H9 (cell line): ENCODE results near the gene METTL1. TPM values are rescaled to one million over a fixed set of nuclear protein-coding genes. Genes with fewer than 3 reads are reported as not detected.
"Not testable (repeated sequence)": the region's sequence is repeated elsewhere in the genome, so short reads cannot be mapped to it uniquely, and the experiment has no call there.

Source experiments
- DNase-seq: peaks from one replicate; pipeline ENCODE4 v3.0.0-alpha.2; 2017
- H2AFZ ChIP-seq: one replicate; pipeline ENCODE4 v1.6.1; 2013; ENCODE audit warnings: mild to moderate bottlenecking, low read length, control low read depth, moderate library complexity
- H2AK5ac ChIP-seq: 2 replicates; pipeline ENCODE4 v1.6.1; 2013; ENCODE audit warnings: low read length, control low read depth, mixed read lengths; ENCODE audit not compliant: insufficient read length
- H2BK120ac ChIP-seq: one replicate; pipeline ENCODE4 v1.6.1; 2013; ENCODE audit warnings: low read depth, mild to moderate bottlenecking, low read length, control low read depth, inconsistent platforms; ENCODE audit not compliant: poor library complexity, severe bottlenecking
- H2BK12ac ChIP-seq: 2 replicates; pipeline ENCODE4 v1.6.1; 2013; ENCODE audit warnings: low read length, control low read depth, mixed read lengths, low read depth; ENCODE audit not compliant: insufficient read length
- H2BK15ac ChIP-seq: 2 replicates; pipeline ENCODE4 v1.6.1; 2013; ENCODE audit warnings: low read depth, low read length, control low read depth
- H2BK20ac ChIP-seq: one replicate; pipeline ENCODE4 v1.6.1; 2013; ENCODE audit warnings: low read depth, mild to moderate bottlenecking, low read length, control low read depth, inconsistent platforms; ENCODE audit not compliant: poor library complexity, severe bottlenecking
- H2BK5ac ChIP-seq: 2 replicates; pipeline ENCODE4 v1.6.1; 2013; ENCODE audit warnings: low read length, control low read depth, mixed read lengths; ENCODE audit not compliant: insufficient read length
- H3K14ac ChIP-seq: 2 replicates; pipeline ENCODE4 v1.6.1; 2013; ENCODE audit warnings: low read length, control low read depth; ENCODE audit not compliant: insufficient read depth
- H3K18ac ChIP-seq: 2 replicates; pipeline ENCODE4 v1.6.1; 2013; ENCODE audit warnings: low read depth, mild to moderate bottlenecking, mixed read lengths, low read length, control low read depth; ENCODE audit not compliant: insufficient read length
- H3K23ac ChIP-seq: 2 replicates; pipeline ENCODE4 v1.6.1; 2013; ENCODE audit warnings: low read length, control low read depth, mixed read lengths, low read depth; ENCODE audit not compliant: insufficient read length
- H3K23me2 ChIP-seq: 2 replicates; pipeline ENCODE4 v1.6.1; 2013; ENCODE audit warnings: low read depth, mild to moderate bottlenecking, mixed read lengths, low read length, control low read depth; ENCODE audit not compliant: insufficient read length, poor library complexity, severe bottlenecking
- H3K27ac ChIP-seq: 2 replicates; pipeline ENCODE4 v1.5.1; 2013; ENCODE audit warnings: low read length, control low read depth, mixed read lengths, low read depth; ENCODE audit not compliant: insufficient read length
- H3K27me3 ChIP-seq: 2 replicates; pipeline ENCODE4 v1.6.1; 2013; ENCODE audit warnings: low read length, control low read depth, inconsistent platforms; ENCODE audit not compliant: insufficient read depth
- H3K4ac ChIP-seq: 2 replicates; pipeline ENCODE4 v1.6.1; 2013; ENCODE audit warnings: low read depth, mild to moderate bottlenecking, control low read depth, inconsistent platforms, low read length, moderate library complexity
- H3K4me1 ChIP-seq: 2 replicates; pipeline ENCODE4 v1.6.1; 2013; ENCODE audit warnings: low read length, control low read depth, inconsistent platforms; ENCODE audit not compliant: insufficient read depth
- H3K4me2 ChIP-seq: 2 replicates; pipeline ENCODE4 v1.6.1; 2013; ENCODE audit warnings: low read length, control low read depth, mixed read lengths; ENCODE audit not compliant: insufficient read length, insufficient read depth
- H3K56ac ChIP-seq: 2 replicates; pipeline ENCODE4 v1.6.1; 2013; ENCODE audit warnings: low read depth, mild to moderate bottlenecking, mixed read lengths, low read length, control low read depth; ENCODE audit not compliant: insufficient read length
- H3K79me1 ChIP-seq: 2 replicates; pipeline ENCODE4 v1.6.1; 2013; ENCODE audit warnings: low read depth, mild to moderate bottlenecking, moderate library complexity, low read length, control low read depth, inconsistent platforms; ENCODE audit not compliant: insufficient read depth, poor library complexity, severe bottlenecking
- H3K79me2 ChIP-seq: 2 replicates; pipeline ENCODE4 v1.6.1; 2013; ENCODE audit warnings: low read length, control low read depth, inconsistent platforms; ENCODE audit not compliant: insufficient read depth
- H3K9ac ChIP-seq: 2 replicates; pipeline ENCODE4 v1.6.1; 2013; ENCODE audit warnings: low read length, control low read depth, mixed read lengths; ENCODE audit not compliant: insufficient read length; ENCODE audit errors: extremely low read depth
- H3K9me3 ChIP-seq: one replicate; pipeline ENCODE4 v1.6.1; 2013; ENCODE audit warnings: low read depth, low read length, inconsistent platforms; ENCODE audit not compliant: control insufficient read depth
- H3T11ph ChIP-seq: one replicate; pipeline ENCODE4 v1.6.1; 2013; ENCODE audit warnings: mild to moderate bottlenecking, low read length, control low read depth, inconsistent platforms
- H4K20me1 ChIP-seq: one replicate; pipeline ENCODE4 v1.6.1; 2013; ENCODE audit not compliant: control insufficient read depth, insufficient read length, insufficient read depth
- H4K5ac ChIP-seq: 2 replicates; pipeline ENCODE4 v1.6.1; 2013; ENCODE audit warnings: low read depth, mild to moderate bottlenecking, mixed read lengths, low read length, control low read depth; ENCODE audit not compliant: insufficient read length
- H4K8ac ChIP-seq: replicated peaks from 2 replicates; pipeline ENCODE4 v1.6.1; 2013; ENCODE audit warnings: low read length, control low read depth, mixed read lengths, low read depth; ENCODE audit not compliant: insufficient read length
- H4K91ac ChIP-seq: 2 replicates; pipeline ENCODE4 v1.6.1; 2013; ENCODE audit warnings: low read depth, mild to moderate bottlenecking, moderate library complexity, mixed read lengths, low read length, control low read depth; ENCODE audit not compliant: insufficient read length
- H3K27ac Mint-ChIP-seq, 3 experiments: 2 replicates in 2 of 3; 3 replicates in 1 of 3; pipeline ENCODE4 v1.8.0; 2020 to 2021; ENCODE audit warnings: mixed read lengths in 3 of 3, mild to moderate bottlenecking in 1 of 3, moderate library complexity in 1 of 3
- H3K27me3 Mint-ChIP-seq: 2 replicates; pipeline ENCODE4 v1.8.0; 2021; ENCODE audit warnings: low read depth, mild to moderate bottlenecking, moderate library complexity, mixed read lengths
- H3K36me3 Mint-ChIP-seq, 3 experiments: 2 replicates in 2 of 3; 3 replicates in 1 of 3; pipeline ENCODE4 v1.8.0; 2020 to 2021; ENCODE audit warnings: low read depth in 3 of 3, mixed read lengths in 3 of 3; ENCODE audit not compliant: insufficient read depth in 1 of 3
- H3K4me1 Mint-ChIP-seq, 2 experiments: 2 replicates each; pipeline ENCODE4 v1.8.0; 2020; ENCODE audit warnings: mixed read lengths in 2 of 2
- H3K4me3 Mint-ChIP-seq, 2 experiments: 2 replicates in 1 of 2; 3 replicates in 1 of 2; pipeline ENCODE4 v1.8.0; 2020 to 2021; ENCODE audit warnings: mild to moderate bottlenecking in 2 of 2, mixed read lengths in 2 of 2, moderate library complexity in 1 of 2
- H3K9me3 Mint-ChIP-seq, 2 experiments: 2 replicates in 1 of 2; 3 replicates in 1 of 2; pipeline ENCODE4 v1.8.0; 2020; ENCODE audit warnings: mild to moderate bottlenecking in 2 of 2, mixed read lengths in 2 of 2, moderate library complexity in 1 of 2
- WGBS: extraction: QIAGEN DNeasy Blood & Tissue Kit; methylation state at CpG from one replicate; pipeline ENCODE4 v1.1.7; 2013; ENCODE audit warnings: missing lambda C conversion rate, low lambda C conversion rate, mixed read lengths; ENCODE audit not compliant: insufficient read length; ENCODE audit errors: extremely low coverage; 5-methylcytosine and 5-hydroxymethylcytosine counted together
- total RNA-seq: library from RNA; stranded (reverse); gene quantifications from 2 replicates; pipeline ENCODE4 v1.2.1, GENCODE V29; 2021
- TF ChIP-seq, protein P1 (sequence below): fragments of 200-600 bp; sonication (generic); conservative IDR thresholded peaks from 3 replicates; pipeline ENCODE4 v1.8.0; 2021; ENCODE audit warnings: antibody characterized with exemption, mild to moderate bottlenecking

METTL1 gene
- total RNA-seq, 1 experiment from 2014 or later = 58.4 TPM

DNA sequence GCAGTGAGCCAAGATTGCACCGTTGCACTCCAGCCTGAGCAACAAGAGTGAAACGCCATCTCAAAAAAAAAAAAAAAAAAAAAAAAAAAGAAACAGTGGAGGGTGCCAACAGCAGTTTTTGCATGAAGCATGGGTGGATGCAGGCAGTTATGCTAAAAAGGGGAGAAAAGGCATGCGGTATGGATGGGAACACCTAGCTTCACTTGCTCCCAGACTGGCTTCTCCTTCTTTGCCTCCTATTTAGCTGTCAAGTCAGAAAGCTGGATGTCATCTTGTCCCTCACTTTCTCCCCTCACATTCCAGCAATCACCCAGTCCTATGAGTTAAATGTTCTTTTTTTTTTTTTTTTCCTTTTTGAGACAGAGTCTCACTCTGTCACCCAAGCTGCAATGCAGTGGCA lies 3.1 kb upstream of the METTL1 start:
- H3K36me3 Mint-ChIP-seq = peaks cover 8 to 20% (median 12%) of the 10 kb centered on the region in 3 experiments

DNA sequence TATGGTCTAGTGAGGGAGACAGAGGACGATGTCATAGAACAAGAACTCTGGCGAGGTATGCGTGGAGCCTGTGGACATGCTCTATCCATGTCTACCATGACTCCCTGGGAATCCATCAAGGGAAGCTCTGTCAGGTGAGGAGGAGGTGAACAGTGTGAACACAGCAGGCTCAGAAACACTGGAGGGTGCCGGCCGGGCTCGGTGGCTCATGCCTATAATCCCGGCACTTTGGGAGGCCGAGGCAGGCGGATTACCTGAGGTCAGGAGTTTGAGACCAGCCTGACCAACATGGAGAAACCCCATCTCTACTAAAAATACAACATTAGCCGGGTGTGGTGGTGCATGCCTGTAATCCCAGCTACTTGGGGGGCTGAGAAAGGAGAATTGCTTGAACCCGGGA lies 2.7 kb upstream of the METTL1 start:
- H3K27ac ChIP-seq, H2AFZ ChIP-seq, H4K91ac ChIP-seq, H3K56ac ChIP-seq, H4K5ac ChIP-seq, H3T11ph ChIP-seq, H3K9me3 ChIP-seq, H3K27me3 Mint-ChIP-seq, H3K23ac ChIP-seq, H3K4me3 Mint-ChIP-seq, H2AK5ac ChIP-seq, H3K14ac ChIP-seq, H2BK120ac ChIP-seq, H3K9me3 Mint-ChIP-seq, H3K23me2 ChIP-seq, H2BK5ac ChIP-seq, DNase-seq, H3K18ac ChIP-seq, H3K4me2 ChIP-seq, H2BK15ac ChIP-seq, H4K20me1 ChIP-seq, H2BK20ac ChIP-seq, H3K4me1 ChIP-seq, H4K8ac ChIP-seq, H3K9ac ChIP-seq, H2BK12ac ChIP-seq, H3K4ac ChIP-seq, H3K27me3 ChIP-seq, H3K79me1 ChIP-seq, H3K27ac Mint-ChIP-seq, H3K79me2 ChIP-seq: not testable (repeated sequence)
- peaks cover 12 to 24% (median 16%) of the 10 kb centered on the region in 3 experiments for H3K36me3 Mint-ChIP-seq
- H3K4me1 Mint-ChIP-seq = peaks cover 7 to 12% of the 10 kb centered on the region in 2 experiments; a peak in 3 of 4 replicates
- WGBS = no CpG with 5 or more reads among the region's 11 CpGs

More for the DNA sequence above, 3.1 kb upstream of the METTL1 start:
- no peak overlapping the region for H3T11ph ChIP-seq
- no peaks in the 10 kb centered on the region for H3K9me3 ChIP-seq
- H2BK5ac ChIP-seq = no peak overlapping the region
- H3K4me1 Mint-ChIP-seq = peaks cover 7 to 12% of the 10 kb centered on the region in 2 experiments; a peak in 3 of 4 replicates
- DNase-seq = no peak
- no peak overlapping the region for H3K4me3 Mint-ChIP-seq
- H3K4me1 ChIP-seq = no peaks in the 10 kb centered on the region
- TF ChIP-seq, protein P1, sequence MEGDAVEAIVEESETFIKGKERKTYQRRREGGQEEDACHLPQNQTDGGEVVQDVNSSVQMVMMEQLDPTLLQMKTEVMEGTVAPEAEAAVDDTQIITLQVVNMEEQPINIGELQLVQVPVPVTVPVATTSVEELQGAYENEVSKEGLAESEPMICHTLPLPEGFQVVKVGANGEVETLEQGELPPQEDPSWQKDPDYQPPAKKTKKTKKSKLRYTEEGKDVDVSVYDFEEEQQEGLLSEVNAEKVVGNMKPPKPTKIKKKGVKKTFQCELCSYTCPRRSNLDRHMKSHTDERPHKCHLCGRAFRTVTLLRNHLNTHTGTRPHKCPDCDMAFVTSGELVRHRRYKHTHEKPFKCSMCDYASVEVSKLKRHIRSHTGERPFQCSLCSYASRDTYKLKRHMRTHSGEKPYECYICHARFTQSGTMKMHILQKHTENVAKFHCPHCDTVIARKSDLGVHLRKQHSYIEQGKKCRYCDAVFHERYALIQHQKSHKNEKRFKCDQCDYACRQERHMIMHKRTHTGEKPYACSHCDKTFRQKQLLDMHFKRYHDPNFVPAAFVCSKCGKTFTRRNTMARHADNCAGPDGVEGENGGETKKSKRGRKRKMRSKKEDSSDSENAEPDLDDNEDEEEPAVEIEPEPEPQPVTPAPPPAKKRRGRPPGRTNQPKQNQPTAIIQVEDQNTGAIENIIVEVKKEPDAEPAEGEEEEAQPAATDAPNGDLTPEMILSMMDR = no peak
- no CpG with 5 or more reads among the region's 3 CpGs for WGBS
- peaks cover 7% of the 10 kb centered on the region; the same call in 1 of the 2 replicates for H3K27me3 Mint-ChIP-seq
- H3K79me1 ChIP-seq = no peaks in the 10 kb centered on the region
- no peak overlapping the region for H3K27ac ChIP-seq
- H4K91ac ChIP-seq = no peak overlapping the region
- H3K14ac ChIP-seq = no peak overlapping the region
- H2BK20ac ChIP-seq = no peak overlapping the region
- H2AK5ac ChIP-seq = no peak overlapping the region
- H2AFZ ChIP-seq = no peak overlapping the region
- H3K4ac ChIP-seq = no peak overlapping the region
- H3K56ac ChIP-seq = no peak overlapping the region
- no peak overlapping the region for H3K9ac ChIP-seq
- no peak overlapping the region for H3K18ac ChIP-seq
- no peak overlapping the region for H4K8ac ChIP-seq
- no peak overlapping the region for H2BK120ac ChIP-seq
- no peaks in the 10 kb centered on the region for H3K27me3 ChIP-seq
- H2BK12ac ChIP-seq = no peak overlapping the region
- no peaks in the 10 kb centered on the region for H3K79me2 ChIP-seq
- H3K23ac ChIP-seq = no peak overlapping the region
- no peak overlapping the region for H2BK15ac ChIP-seq
- H3K9me3 Mint-ChIP-seq = no peaks in the 10 kb centered on the region
- no peaks in the 10 kb centered on the region for H4K20me1 ChIP-seq
- peaks cover 8% of the 10 kb centered on the region for H3K23me2 ChIP-seq
- no peak overlapping the region for H3K4me2 ChIP-seq
- H4K5ac ChIP-seq = no peak overlapping the region
- no peak overlapping the region for H3K27ac Mint-ChIP-seq
